Gastroesophageal sphincter (tissue), 3 donors: Measurements from ENCODE around the gene LNX2.

ENCODE experiments used
- CTCF ChIP-seq, 4 experiments: fragments of 200-600 bp in 2 of 4; fragments of 450-650 bp in 2 of 4; sonication (generic) in 1 of 4; IDR thresholded peaks; one replicate each; pipeline ENCODE4 v1.5.1; 2017 to 2019; ENCODE audit warnings: antibody characterized with exemption in 4 of 4, mild to moderate bottlenecking in 2 of 4, moderate library complexity in 2 of 4
- EP300 ChIP-seq: sonication (generic); formaldehyde crosslinking; IDR thresholded peaks from one replicate; pipeline ENCODE4 v1.6.1; 2017; ENCODE audit warnings: antibody characterized with exemption, mild to moderate bottlenecking
- POLR2A ChIP-seq, 2 donors: fragments of 450-650 bp; IDR thresholded peaks; one replicate each; pipeline ENCODE4 v1.6.1; 2017; ENCODE audit warnings: antibody characterized with exemption in 2 of 2, mild to moderate bottlenecking in 2 of 2, moderate library complexity in 1 of 2
- POLR2AphosphoS5 ChIP-seq: sonication (generic); formaldehyde crosslinking; IDR thresholded peaks from one replicate; pipeline ENCODE4 v1.6.1; 2017; ENCODE audit warnings: antibody characterized with exemption

DNA sequence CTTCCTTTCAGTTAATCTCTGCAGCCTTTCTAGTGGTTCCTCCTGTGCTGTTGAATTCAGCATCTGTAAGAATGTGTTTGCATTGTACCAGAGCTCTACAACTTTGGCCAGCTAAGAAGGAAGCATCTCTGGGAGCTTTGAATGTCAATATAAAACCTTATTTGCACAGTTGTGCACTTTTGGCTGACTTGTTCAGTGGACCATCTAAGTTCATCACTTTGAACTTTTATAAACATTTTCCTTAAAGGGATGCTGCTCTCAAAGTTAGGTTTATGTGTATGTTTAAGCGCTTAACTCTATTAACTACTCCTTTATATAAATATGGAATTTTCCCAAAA, 16.9 kb upstream of the LNX2 start:
- TF ChIP-seq POLR2A (IDR thresholded peaks at IDR 0.05) (no peak), CTCF (IDR thresholded peaks at IDR 0.05) (no peak), POLR2AphosphoS5 (no peak), EP300 (no peak)
